HL-60 (cell line): Measurements from ENCODE around the gene SLC22A24.

Experiments used
- DNase-seq, 2 experiments: peaks; one replicate each; pipeline ENCODE4 v3.0.0-alpha.2; 2010 to 2020; ENCODE audit warnings: low read depth in 1 of 2, low spot score in 1 of 2
- H3K27ac ChIP-seq: fragments of 250-450 bp; sonication (Bioruptor Pico); replicated peaks from 2 replicates; pipeline ENCODE4 v1.5.1; 2020; ENCODE audit warnings: mild to moderate bottlenecking, moderate library complexity
- H3K27me3 ChIP-seq: fragments of 250-450 bp; sonication (Bioruptor Pico); 2 replicates; pipeline ENCODE4 v1.5.1; 2021; ENCODE audit warnings: mild to moderate bottlenecking, moderate library complexity; ENCODE audit not compliant: insufficient read depth, poor library complexity, severe bottlenecking
- H3K4me3 ChIP-seq: replicated peaks from 2 replicates; pipeline ENCODE4 v1.5.1; 2011; ENCODE audit warnings: mild to moderate bottlenecking, control low read depth, low read length; ENCODE audit not compliant: insufficient read depth
- GABPA ChIP-seq: IDR thresholded peaks from 2 replicates; pipeline ENCODE4 v1.6.1; 2012; ENCODE audit warnings: low read depth
- POLR2AphosphoS5 ChIP-seq: IDR thresholded peaks from 2 replicates; pipeline ENCODE4 v1.6.1; 2012; ENCODE audit warnings: low read depth
- SPI1 ChIP-seq: IDR thresholded peaks from 2 replicates; pipeline ENCODE4 v1.6.1; 2012; ENCODE audit warnings: low read depth, mild to moderate bottlenecking, borderline replicate concordance
- TF ChIP-seq, protein P1 (sequence below): IDR thresholded peaks from one replicate; pipeline ENCODE4 v1.5.1; 2011; ENCODE audit warnings: low read length, control low read depth, inconsistent platforms; ENCODE audit not compliant: insufficient read depth
- TF ChIP-seq, protein P2 (sequence below): IDR thresholded peaks from 2 replicates; pipeline ENCODE4 v1.6.1; 2012; ENCODE audit warnings: low read depth; ENCODE audit not compliant: insufficient replicate concordance

The SLC22A24 gene

DNA sequence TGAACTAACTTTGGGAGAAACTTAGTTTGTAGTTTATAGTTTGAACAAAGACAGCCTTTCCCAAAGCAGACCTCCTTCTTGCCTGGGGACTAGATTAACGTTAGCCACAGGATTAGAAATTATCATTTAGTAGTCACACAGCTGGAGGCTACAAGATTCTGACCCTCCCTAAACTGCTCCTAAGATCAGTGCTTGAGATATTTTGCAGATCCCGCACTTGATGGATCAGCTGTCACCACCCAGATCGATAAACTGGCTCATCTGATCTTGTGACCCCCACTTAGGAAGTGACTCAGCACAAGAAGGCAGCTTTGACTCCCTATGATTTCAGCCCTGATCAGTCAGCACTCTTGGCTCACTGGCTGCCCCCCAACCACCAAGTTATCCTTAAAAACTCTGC is 1.6 kb downstream of the SLC22A24 start:
- no peak for DNase-seq
- Histone ChIP-seq H3K27ac (no peak overlapping the region), H3K27me3 (peaks cover 3% of the 10 kb centered on the region), H3K4me3 (no peak overlapping the region)
- no peak for TF ChIP-seq GABPA
- TF ChIP-seq, protein P1, sequence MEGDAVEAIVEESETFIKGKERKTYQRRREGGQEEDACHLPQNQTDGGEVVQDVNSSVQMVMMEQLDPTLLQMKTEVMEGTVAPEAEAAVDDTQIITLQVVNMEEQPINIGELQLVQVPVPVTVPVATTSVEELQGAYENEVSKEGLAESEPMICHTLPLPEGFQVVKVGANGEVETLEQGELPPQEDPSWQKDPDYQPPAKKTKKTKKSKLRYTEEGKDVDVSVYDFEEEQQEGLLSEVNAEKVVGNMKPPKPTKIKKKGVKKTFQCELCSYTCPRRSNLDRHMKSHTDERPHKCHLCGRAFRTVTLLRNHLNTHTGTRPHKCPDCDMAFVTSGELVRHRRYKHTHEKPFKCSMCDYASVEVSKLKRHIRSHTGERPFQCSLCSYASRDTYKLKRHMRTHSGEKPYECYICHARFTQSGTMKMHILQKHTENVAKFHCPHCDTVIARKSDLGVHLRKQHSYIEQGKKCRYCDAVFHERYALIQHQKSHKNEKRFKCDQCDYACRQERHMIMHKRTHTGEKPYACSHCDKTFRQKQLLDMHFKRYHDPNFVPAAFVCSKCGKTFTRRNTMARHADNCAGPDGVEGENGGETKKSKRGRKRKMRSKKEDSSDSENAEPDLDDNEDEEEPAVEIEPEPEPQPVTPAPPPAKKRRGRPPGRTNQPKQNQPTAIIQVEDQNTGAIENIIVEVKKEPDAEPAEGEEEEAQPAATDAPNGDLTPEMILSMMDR: no peak
- no peak for TF ChIP-seq SPI1
- TF ChIP-seq POLR2AphosphoS5: no peak
- TF ChIP-seq, protein P2, sequence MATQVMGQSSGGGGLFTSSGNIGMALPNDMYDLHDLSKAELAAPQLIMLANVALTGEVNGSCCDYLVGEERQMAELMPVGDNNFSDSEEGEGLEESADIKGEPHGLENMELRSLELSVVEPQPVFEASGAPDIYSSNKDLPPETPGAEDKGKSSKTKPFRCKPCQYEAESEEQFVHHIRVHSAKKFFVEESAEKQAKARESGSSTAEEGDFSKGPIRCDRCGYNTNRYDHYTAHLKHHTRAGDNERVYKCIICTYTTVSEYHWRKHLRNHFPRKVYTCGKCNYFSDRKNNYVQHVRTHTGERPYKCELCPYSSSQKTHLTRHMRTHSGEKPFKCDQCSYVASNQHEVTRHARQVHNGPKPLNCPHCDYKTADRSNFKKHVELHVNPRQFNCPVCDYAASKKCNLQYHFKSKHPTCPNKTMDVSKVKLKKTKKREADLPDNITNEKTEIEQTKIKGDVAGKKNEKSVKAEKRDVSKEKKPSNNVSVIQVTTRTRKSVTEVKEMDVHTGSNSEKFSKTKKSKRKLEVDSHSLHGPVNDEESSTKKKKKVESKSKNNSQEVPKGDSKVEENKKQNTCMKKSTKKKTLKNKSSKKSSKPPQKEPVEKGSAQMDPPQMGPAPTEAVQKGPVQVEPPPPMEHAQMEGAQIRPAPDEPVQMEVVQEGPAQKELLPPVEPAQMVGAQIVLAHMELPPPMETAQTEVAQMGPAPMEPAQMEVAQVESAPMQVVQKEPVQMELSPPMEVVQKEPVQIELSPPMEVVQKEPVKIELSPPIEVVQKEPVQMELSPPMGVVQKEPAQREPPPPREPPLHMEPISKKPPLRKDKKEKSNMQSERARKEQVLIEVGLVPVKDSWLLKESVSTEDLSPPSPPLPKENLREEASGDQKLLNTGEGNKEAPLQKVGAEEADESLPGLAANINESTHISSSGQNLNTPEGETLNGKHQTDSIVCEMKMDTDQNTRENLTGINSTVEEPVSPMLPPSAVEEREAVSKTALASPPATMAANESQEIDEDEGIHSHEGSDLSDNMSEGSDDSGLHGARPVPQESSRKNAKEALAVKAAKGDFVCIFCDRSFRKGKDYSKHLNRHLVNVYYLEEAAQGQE: no peak

DNA sequence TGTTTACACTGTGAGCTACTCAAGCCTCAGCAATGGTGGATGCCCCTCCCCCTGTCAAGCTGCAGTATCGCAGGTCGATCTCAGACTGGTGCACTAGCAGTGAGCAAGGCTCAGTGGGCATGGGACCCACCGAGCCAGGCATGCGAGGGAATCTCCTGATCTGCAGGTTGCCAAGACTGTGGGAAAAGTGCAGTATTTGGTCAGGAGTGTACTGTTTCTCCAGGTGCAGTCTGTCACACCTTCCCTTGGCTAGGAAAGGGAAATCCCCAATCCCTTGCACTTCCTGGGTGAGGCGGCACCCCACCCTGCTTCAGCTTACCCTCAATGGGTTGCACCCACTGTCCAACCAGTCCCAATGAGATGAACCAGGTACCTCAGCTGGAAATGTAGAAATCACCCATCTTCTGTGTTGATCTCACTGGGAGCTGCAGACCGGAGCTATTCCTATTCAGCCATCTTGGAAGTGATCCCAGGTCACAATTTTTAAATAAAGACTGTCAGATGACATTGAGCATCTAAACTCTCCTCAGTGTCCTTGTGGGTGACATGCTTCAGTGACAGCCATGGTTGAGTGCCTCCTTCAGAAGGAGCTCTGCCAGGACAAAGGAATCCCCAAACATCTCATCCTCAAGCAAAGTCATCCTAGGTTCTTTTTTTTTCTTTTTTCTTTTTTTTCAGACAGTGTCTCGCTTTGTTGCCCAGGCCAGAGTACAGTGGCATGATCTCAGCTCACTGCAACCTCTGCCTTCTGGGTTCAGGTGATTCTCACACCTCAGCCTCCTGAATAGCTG is 10.8 kb downstream of the SLC22A24 start:
- peaks cover 7% of the 10 kb centered on the region for H3K27me3 ChIP-seq
- TF ChIP-seq, protein P1: no peak
- TF ChIP-seq, protein P2: no peak
- TF ChIP-seq SPI1: no peak
- TF ChIP-seq GABPA: no peak
- TF ChIP-seq POLR2AphosphoS5: no peak
- no peak overlapping the region for H3K4me3 ChIP-seq
- no peak overlapping the region for H3K27ac ChIP-seq
- DNase-seq: no peak

DNA sequence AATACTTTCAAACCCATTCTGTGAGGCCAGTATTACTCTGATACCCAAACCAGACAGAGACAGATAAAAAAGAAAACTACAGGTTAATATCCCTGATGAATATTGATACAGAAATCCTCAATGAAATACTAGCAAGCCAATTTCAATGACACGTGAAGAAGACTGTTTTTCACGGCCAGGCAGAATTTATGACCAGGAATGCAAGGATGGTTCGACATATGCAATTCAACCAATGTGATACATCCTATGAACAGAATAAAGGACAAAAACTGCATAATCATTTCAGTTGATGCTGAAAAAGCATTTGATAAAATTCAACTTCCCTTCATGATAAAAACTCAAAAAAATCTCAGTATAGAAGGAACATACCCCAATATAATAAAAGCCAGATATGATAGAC is 44.5 kb downstream of the SLC22A24 start:
- TF ChIP-seq, protein P1: no peak
- TF ChIP-seq GABPA (no peak), SPI1 (no peak), POLR2AphosphoS5 (no peak)
- TF ChIP-seq, protein P2: no peak
- H3K27ac ChIP-seq: no peak overlapping the region

More for the DNA sequence above, 44.5 kb downstream of the SLC22A24 start:
- no peak overlapping the region for H3K4me3 ChIP-seq
- no peak for DNase-seq
- H3K27me3 ChIP-seq: no peaks in the 10 kb centered on the region
